Nephron progenitor cell (in vitro differentiated cells): ENCODE results near the gene MCTP1.
"Not testable (repeated sequence)": the region's sequence is repeated elsewhere in the genome, so short reads cannot be mapped to it uniquely, and the experiment has no call there.

Experiments used
- DNase-seq: peaks from one replicate; pipeline ENCODE4 v3.0.0; 2021
- H3K27ac Mint-ChIP-seq: 2 replicates; pipeline ENCODE4 v1.8.0; 2021; ENCODE audit warnings: mild to moderate bottlenecking, moderate library complexity, mixed read lengths
- H3K27me3 Mint-ChIP-seq: 2 replicates; pipeline ENCODE4 v1.8.0; 2021; ENCODE audit warnings: mild to moderate bottlenecking, low read depth, mixed read lengths; ENCODE audit not compliant: poor library complexity
- H3K36me3 Mint-ChIP-seq: 2 replicates; pipeline ENCODE4 v1.8.0; 2021; ENCODE audit warnings: low read depth, mixed read lengths
- H3K4me1 Mint-ChIP-seq: 2 replicates; pipeline ENCODE4 v1.8.0; 2021; ENCODE audit warnings: mixed read lengths
- H3K4me3 Mint-ChIP-seq: 2 replicates; pipeline ENCODE4 v1.8.0; 2021; ENCODE audit warnings: mild to moderate bottlenecking, moderate library complexity, mixed read lengths
- H3K9me3 Mint-ChIP-seq: 2 replicates; pipeline ENCODE4 v1.8.0; 2021; ENCODE audit warnings: mild to moderate bottlenecking, moderate library complexity, mixed read lengths
- TF ChIP-seq, protein P1 (sequence below): fragments of 200-600 bp; sonication (generic); IDR thresholded peaks from 2 replicates; pipeline ENCODE4 v1.5.0; 2021; ENCODE audit warnings: antibody characterized with exemption

Gene MCTP1

DNA sequence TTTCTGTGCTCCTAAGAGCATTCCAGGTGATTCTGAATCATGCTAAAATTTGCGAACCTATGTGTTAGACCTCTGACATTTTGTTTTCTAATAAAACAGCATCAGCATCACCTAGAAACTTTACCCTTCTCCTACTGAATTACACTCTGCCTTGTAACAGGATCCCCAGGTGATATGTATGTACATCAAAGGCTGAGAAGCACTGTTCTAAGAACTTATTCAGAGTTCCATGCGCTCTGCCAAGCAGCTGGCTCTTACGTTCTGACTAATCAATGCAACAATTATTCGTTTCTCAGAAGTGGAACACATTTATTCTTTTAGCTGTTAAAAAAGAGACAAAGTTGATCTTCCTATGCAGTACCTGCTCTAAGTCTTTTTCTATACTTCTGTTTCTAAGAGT, 437.9 kb downstream of the MCTP1 start:
- Mint-ChIP-seq H3K4me1 (peaks cover 9% of the 10 kb centered on the region), H3K36me3 (peaks cover 15% of the 10 kb centered on the region), H3K27me3 (peaks cover 5% of the 10 kb centered on the region), H3K9me3 (no peaks in the 10 kb centered on the region), H3K4me3 (no peak overlapping the region), H3K27ac (no peak overlapping the region)
- DNase-seq: no peak
- TF ChIP-seq, protein P1, sequence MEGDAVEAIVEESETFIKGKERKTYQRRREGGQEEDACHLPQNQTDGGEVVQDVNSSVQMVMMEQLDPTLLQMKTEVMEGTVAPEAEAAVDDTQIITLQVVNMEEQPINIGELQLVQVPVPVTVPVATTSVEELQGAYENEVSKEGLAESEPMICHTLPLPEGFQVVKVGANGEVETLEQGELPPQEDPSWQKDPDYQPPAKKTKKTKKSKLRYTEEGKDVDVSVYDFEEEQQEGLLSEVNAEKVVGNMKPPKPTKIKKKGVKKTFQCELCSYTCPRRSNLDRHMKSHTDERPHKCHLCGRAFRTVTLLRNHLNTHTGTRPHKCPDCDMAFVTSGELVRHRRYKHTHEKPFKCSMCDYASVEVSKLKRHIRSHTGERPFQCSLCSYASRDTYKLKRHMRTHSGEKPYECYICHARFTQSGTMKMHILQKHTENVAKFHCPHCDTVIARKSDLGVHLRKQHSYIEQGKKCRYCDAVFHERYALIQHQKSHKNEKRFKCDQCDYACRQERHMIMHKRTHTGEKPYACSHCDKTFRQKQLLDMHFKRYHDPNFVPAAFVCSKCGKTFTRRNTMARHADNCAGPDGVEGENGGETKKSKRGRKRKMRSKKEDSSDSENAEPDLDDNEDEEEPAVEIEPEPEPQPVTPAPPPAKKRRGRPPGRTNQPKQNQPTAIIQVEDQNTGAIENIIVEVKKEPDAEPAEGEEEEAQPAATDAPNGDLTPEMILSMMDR: no peak

DNA sequence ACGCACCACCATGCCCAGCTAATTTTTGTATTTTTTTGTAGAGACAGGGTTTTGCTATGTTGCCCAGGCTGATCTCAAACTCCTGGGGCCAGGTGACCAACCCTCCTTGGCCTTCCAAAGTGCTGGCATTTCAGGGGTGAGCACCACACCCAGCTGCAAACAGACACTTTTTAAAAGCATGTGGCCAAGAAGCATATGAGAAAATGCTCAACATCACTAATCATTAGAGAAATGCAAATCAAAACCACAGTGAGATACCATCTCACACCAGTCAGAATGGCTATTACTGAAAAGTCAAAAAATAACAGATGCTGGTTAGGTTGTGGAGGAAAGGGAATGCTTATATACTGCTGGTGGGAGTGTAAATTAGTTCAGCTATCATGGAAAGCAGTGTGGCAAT, 439.2 kb downstream of the MCTP1 start:
- H3K36me3 Mint-ChIP-seq: peaks cover 15% of the 10 kb centered on the region
- not testable (repeated sequence) for H3K27ac Mint-ChIP-seq, H3K27me3 Mint-ChIP-seq, H3K4me3 Mint-ChIP-seq, DNase-seq, H3K4me1 Mint-ChIP-seq, H3K9me3 Mint-ChIP-seq

DNA sequence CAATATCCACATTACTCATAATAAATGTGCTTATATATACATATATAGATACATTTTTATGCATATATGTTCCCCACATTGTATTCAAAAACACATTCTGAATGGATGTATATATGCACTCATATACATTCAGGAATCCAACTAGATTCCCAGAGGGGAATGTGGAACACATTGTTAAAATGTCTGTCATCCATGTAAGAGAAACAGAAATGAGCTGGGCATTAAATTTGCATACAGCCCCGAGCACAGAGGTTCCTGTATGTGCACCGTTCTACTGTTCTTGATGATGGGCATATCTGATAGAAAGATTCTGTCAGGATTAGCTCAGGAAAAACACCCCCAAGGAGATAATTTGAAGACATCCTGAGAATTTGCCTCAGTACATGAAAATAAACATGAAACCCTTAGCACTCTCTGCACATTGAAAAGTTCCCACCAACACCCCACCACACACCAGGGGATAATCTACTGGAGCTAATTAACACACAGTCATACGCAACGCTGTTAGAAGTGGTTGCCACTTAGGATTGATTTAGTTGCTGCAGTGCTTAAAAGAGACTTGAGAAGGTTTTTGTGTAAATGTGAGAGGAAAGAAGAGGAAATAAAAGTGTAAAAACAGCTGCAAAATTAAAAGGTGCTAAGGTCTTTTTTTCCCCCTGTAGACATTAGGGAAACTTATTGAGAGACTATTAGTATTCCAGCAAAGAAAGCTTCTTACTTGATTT, 443.1 kb downstream of the MCTP1 start:
- Mint-ChIP-seq H3K36me3 (peaks cover 15% of the 10 kb centered on the region), H3K4me1 (no peaks in the 10 kb centered on the region), H3K4me3 (no peak overlapping the region), H3K9me3 (no peaks in the 10 kb centered on the region), H3K27me3 (peaks cover 5% of the 10 kb centered on the region), H3K27ac (no peak overlapping the region)
- DNase-seq: no peak
- TF ChIP-seq, protein P1: no peak

DNA sequence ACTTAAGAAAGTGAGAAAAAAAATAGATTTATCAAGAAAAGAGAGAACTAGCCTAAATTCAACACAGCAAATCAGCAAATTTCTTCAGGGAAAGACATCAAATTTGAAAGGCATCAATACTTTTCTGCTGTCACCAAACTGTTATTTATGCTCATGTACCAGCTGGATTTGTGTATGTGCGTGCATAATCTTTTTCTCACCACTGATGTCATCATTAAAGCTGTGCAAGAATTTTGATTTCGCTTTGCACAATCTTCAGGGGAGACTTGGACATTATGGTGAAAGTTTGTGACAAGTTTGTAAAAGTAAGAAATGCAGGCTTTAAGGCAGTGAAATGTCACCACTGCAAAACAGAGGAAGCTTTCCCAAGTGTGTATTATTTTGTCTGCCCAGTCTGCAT, 451.0 kb downstream of the MCTP1 start:
- no peak for DNase-seq
- H3K27ac Mint-ChIP-seq: no peak overlapping the region
- peaks cover 11% of the 10 kb centered on the region for H3K36me3 Mint-ChIP-seq
- TF ChIP-seq, protein P1: no peak
- H3K27me3 Mint-ChIP-seq: peaks cover 5% of the 10 kb centered on the region
- no peaks in the 10 kb centered on the region for H3K9me3 Mint-ChIP-seq
- H3K4me3 Mint-ChIP-seq: no peak overlapping the region
- peaks cover 13% of the 10 kb centered on the region for H3K4me1 Mint-ChIP-seq

DNA sequence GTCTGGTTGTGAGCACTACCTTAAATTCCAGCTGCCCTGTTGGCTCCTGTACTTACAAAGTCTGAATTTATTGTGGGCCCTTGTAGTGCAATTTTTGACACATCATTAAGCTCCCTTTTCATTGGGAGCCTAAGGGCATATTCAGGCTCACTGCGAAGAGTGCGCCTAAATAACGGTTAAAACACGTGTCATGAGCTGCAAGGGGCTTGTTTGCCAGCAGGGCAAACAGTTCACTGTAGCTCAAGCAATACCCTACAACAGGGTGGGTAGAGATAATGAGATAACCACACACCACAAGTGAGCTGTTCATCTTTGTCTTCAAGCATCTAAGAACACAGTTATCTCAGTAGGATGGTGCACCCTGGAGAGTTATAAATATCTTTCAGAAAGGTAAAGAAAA, 452.2 kb downstream of the MCTP1 start:
- H3K27ac Mint-ChIP-seq: peak overlapping the region; percentile 7
- H3K4me3 Mint-ChIP-seq: no peak overlapping the region
- no peaks in the 10 kb centered on the region for H3K9me3 Mint-ChIP-seq
- peaks cover 13% of the 10 kb centered on the region for H3K4me1 Mint-ChIP-seq
- peaks cover 21% of the 10 kb centered on the region for H3K36me3 Mint-ChIP-seq
- peaks cover 5% of the 10 kb centered on the region for H3K27me3 Mint-ChIP-seq
- TF ChIP-seq, protein P1: no peak
- no peak for DNase-seq

DNA sequence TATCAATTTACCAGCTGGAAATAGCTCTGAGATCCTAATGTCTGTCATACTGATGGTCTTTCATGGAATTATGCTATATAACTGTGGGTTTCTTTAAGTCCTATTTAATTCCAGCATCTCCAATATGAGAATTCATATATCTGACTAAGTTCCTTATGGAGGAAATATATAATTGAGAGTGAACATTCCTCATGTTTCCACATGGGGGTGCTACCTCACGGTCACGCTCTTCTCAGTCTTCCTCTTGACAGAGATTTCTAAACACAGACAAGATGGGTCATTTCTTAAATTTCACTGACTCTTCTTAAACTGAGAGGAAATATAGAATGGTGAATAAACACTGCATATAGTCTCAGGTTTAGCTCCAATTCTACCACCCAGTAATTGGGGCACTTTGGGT, 454.4 kb downstream of the MCTP1 start:
- TF ChIP-seq, protein P1: peak; percentile 42
- Mint-ChIP-seq H3K27me3 (peaks cover 4% of the 10 kb centered on the region), H3K9me3 (no peaks in the 10 kb centered on the region), H3K4me1 (peaks cover 13% of the 10 kb centered on the region), H3K36me3 (peaks cover 25% of the 10 kb centered on the region), H3K4me3 (no peak overlapping the region), H3K27ac (no peak overlapping the region)
- no peak for DNase-seq

DNA sequence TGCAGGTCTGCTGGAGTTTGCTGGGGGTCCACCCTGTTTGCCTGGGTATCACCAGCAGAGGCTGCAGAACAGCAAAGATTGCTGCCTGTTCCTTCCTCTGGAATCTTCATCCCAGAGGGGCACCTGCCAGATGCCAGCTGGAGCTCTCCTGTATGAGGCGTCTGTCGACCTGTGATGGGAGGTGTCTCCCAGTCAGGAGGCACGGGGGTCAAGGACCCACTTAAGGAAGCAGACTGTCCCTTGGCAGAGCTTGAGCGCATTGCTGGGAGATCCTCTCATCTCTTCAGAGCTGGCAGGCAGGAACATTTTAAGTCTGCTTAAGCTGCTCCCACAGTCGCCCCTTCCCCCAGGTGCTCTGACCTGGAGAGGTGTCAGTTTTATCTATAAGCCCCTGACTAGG, 456.7 kb downstream of the MCTP1 start:
- H3K27ac Mint-ChIP-seq, DNase-seq, H3K4me3 Mint-ChIP-seq, H3K4me1 Mint-ChIP-seq, H3K27me3 Mint-ChIP-seq, H3K9me3 Mint-ChIP-seq: not testable (repeated sequence)
- peaks cover 25% of the 10 kb centered on the region for H3K36me3 Mint-ChIP-seq
